ENCODE results near the gene HGFAC.

Gene HGFAC

GRCh38 chr4:3471886-3472285 is 30.1 kb downstream of the HGFAC start:
- no peaks in the 10 kb centered on the region for H3K4me1 ChIP-seq (ENCODE audit: control insufficient read depth in 5 of 5, insufficient read depth in 5 of 5, low read length in 5 of 5)
- peaks cover 9 to 29% (median 14%) of the 10 kb centered on the region in 5 donors for H3K27me3 ChIP-seq (ENCODE audit: control insufficient read depth in 5 of 5, insufficient read depth in 4 of 5, low read length in 5 of 5)
- no peaks in the 10 kb centered on the region for H3K36me3 ChIP-seq (ENCODE audit: control insufficient read depth in 5 of 5, insufficient read depth in 5 of 5, low read length in 5 of 5)
- H3K4me3 ChIP-seq (ENCODE audit: low read depth in 1 of 5, low read length in 5 of 5), result no peak overlapping the region
- H3K9ac ChIP-seq (ENCODE audit: low read length in 5 of 5), result no peak overlapping the region
- peaks cover 0 to 4% (median 0%) of the 10 kb centered on the region in 5 donors for H3K9me3 ChIP-seq (ENCODE audit: control insufficient read depth in 5 of 5, low read length in 5 of 5)
- no peak overlapping the region for H3K27ac ChIP-seq (ENCODE audit: low read depth, low read length)

GRCh38 chr4:3472411-3473141 is 30.8 kb downstream of the HGFAC start:
- Histone ChIP-seq H3K4me3 (ENCODE audit: low read depth in 1 of 5, low read length in 5 of 5) (no peak overlapping the region), H3K36me3 (ENCODE audit: control insufficient read depth in 5 of 5, insufficient read depth in 5 of 5, low read length in 5 of 5) (no peaks in the 10 kb centered on the region), H3K9ac (ENCODE audit: low read length in 5 of 5) (no peak overlapping the region), H3K27ac (ENCODE audit: low read depth, low read length) (no peak overlapping the region), H3K4me1 (ENCODE audit: control insufficient read depth in 5 of 5, insufficient read depth in 5 of 5, low read length in 5 of 5) (no peaks in the 10 kb centered on the region), H3K27me3 (ENCODE audit: control insufficient read depth in 5 of 5, insufficient read depth in 4 of 5, low read length in 5 of 5) (peaks cover 13 to 31% (median 16%) of the 10 kb centered on the region in 5 donors), H3K9me3 (ENCODE audit: control insufficient read depth in 5 of 5, low read length in 5 of 5) (peaks cover 0 to 4% (median 0%) of the 10 kb centered on the region in 5 donors)

GRCh38 chr4:3473181-3473950 is 31.6 kb downstream of the HGFAC start:
- no peak overlapping the region for H3K27ac ChIP-seq (ENCODE audit: low read depth, low read length)
- H3K4me1 ChIP-seq (ENCODE audit: control insufficient read depth in 5 of 5, insufficient read depth in 5 of 5, low read length in 5 of 5), result no peaks in the 10 kb centered on the region
- H3K9me3 ChIP-seq (ENCODE audit: control insufficient read depth in 5 of 5, low read length in 5 of 5), result peaks cover 0 to under 1% (median 0%) of the 10 kb centered on the region in 5 donors
- H3K36me3 ChIP-seq (ENCODE audit: control insufficient read depth in 5 of 5, insufficient read depth in 5 of 5, low read length in 5 of 5), result no peaks in the 10 kb centered on the region
- H3K4me3 ChIP-seq (ENCODE audit: low read depth in 1 of 5, low read length in 5 of 5), result no peak overlapping the region
- H3K9ac ChIP-seq (ENCODE audit: low read length in 5 of 5), result no peak overlapping the region
- H3K27me3 ChIP-seq (ENCODE audit: control insufficient read depth in 5 of 5, insufficient read depth in 4 of 5, low read length in 5 of 5), result peaks cover 13 to 37% (median 21%) of the 10 kb centered on the region in 5 donors

- H3K27me3 ChIP-seq (ENCODE audit: control insufficient read depth in 5 of 5, insufficient read depth in 4 of 5, low read length in 5 of 5), result peaks cover 20 to 42% (median 21%) of the 10 kb centered on the region in 5 donors
- H3K4me3 ChIP-seq (ENCODE audit: low read depth in 1 of 5, low read length in 5 of 5), result no peak overlapping the region
- H3K9ac ChIP-seq (ENCODE audit: low read length in 5 of 5), result no peak overlapping the region
- H3K36me3 ChIP-seq (ENCODE audit: control insufficient read depth in 5 of 5, insufficient read depth in 5 of 5, low read length in 5 of 5), result no peaks in the 10 kb centered on the region
- no peaks in the 10 kb centered on the region for H3K9me3 ChIP-seq (ENCODE audit: control insufficient read depth in 5 of 5, low read length in 5 of 5)
- H3K4me1 ChIP-seq (ENCODE audit: control insufficient read depth in 5 of 5, insufficient read depth in 5 of 5, low read length in 5 of 5), result no peaks in the 10 kb centered on the region
- no peak overlapping the region for H3K27ac ChIP-seq (ENCODE audit: low read depth, low read length)
These were observed 32.4 kb downstream of the HGFAC start for GRCh38 chr4:3473996-3474765.

- H3K9ac ChIP-seq (ENCODE audit: low read length in 5 of 5), result no peak overlapping the region
- H3K4me1 ChIP-seq (ENCODE audit: control insufficient read depth in 5 of 5, insufficient read depth in 5 of 5, low read length in 5 of 5), result no peaks in the 10 kb centered on the region
- H3K36me3 ChIP-seq (ENCODE audit: control insufficient read depth in 5 of 5, insufficient read depth in 5 of 5, low read length in 5 of 5), result no peaks in the 10 kb centered on the region
- peaks cover 21 to 42% (median 23%) of the 10 kb centered on the region in 5 donors for H3K27me3 ChIP-seq (ENCODE audit: control insufficient read depth in 5 of 5, insufficient read depth in 4 of 5, low read length in 5 of 5)
- H3K4me3 ChIP-seq (ENCODE audit: low read depth in 1 of 5, low read length in 5 of 5), result no peak overlapping the region
- H3K9me3 ChIP-seq (ENCODE audit: control insufficient read depth in 5 of 5, low read length in 5 of 5), result no peaks in the 10 kb centered on the region
- H3K27ac ChIP-seq (ENCODE audit: low read depth, low read length), result no peak overlapping the region
These were observed 33.4 kb downstream of the HGFAC start for GRCh38 chr4:3475041-3475712.

GRCh38 chr4:3475713-3476260 is 34.0 kb downstream of the HGFAC start:
- H3K9ac ChIP-seq (ENCODE audit: low read length in 5 of 5), result no peak overlapping the region
- H3K4me1 ChIP-seq (ENCODE audit: control insufficient read depth in 5 of 5, insufficient read depth in 5 of 5, low read length in 5 of 5), result peaks cover 0 to 4% (median 0%) of the 10 kb centered on the region in 5 donors
- no peaks in the 10 kb centered on the region for H3K9me3 ChIP-seq (ENCODE audit: control insufficient read depth in 5 of 5, low read length in 5 of 5)
- H3K27ac ChIP-seq (ENCODE audit: low read depth, low read length), result no peak overlapping the region
- peaks cover 22 to 43% (median 26%) of the 10 kb centered on the region in 5 donors for H3K27me3 ChIP-seq (ENCODE audit: control insufficient read depth in 5 of 5, insufficient read depth in 4 of 5, low read length in 5 of 5)
- no peak overlapping the region for H3K4me3 ChIP-seq (ENCODE audit: low read depth in 1 of 5, low read length in 5 of 5)
- H3K36me3 ChIP-seq (ENCODE audit: control insufficient read depth in 5 of 5, insufficient read depth in 5 of 5, low read length in 5 of 5), result no peaks in the 10 kb centered on the region

- peaks cover 0 to 4% (median 0%) of the 10 kb centered on the region in 5 donors for H3K4me1 ChIP-seq (ENCODE audit: control insufficient read depth in 5 of 5, insufficient read depth in 5 of 5, low read length in 5 of 5)
- no peak overlapping the region for H3K27ac ChIP-seq (ENCODE audit: low read depth, low read length)
- no peak overlapping the region for H3K4me3 ChIP-seq (ENCODE audit: low read depth in 1 of 5, low read length in 5 of 5)
- H3K27me3 ChIP-seq (ENCODE audit: control insufficient read depth in 5 of 5, insufficient read depth in 4 of 5, low read length in 5 of 5), result peaks cover 22 to 43% (median 31%) of the 10 kb centered on the region in 5 donors
- no peaks in the 10 kb centered on the region for H3K36me3 ChIP-seq (ENCODE audit: control insufficient read depth in 5 of 5, insufficient read depth in 5 of 5, low read length in 5 of 5)
- no peak overlapping the region for H3K9ac ChIP-seq (ENCODE audit: low read length in 5 of 5)
- H3K9me3 ChIP-seq (ENCODE audit: control insufficient read depth in 5 of 5, low read length in 5 of 5), result no peaks in the 10 kb centered on the region
These were observed 34.6 kb downstream of the HGFAC start for GRCh38 chr4:3476341-3476747.

GRCh38 chr4:3476936-3477749 is 35.4 kb downstream of the HGFAC start:
- no peak overlapping the region for H3K9ac ChIP-seq (ENCODE audit: low read length in 5 of 5)
- peaks cover 25 to 49% (median 32%) of the 10 kb centered on the region in 5 donors for H3K27me3 ChIP-seq (ENCODE audit: control insufficient read depth in 5 of 5, insufficient read depth in 4 of 5, low read length in 5 of 5)
- H3K4me1 ChIP-seq (ENCODE audit: control insufficient read depth in 5 of 5, insufficient read depth in 5 of 5, low read length in 5 of 5), result peaks cover 0 to 4% (median 0%) of the 10 kb centered on the region in 5 donors
- H3K4me3 ChIP-seq (ENCODE audit: low read depth in 1 of 5, low read length in 5 of 5), result no peak overlapping the region
- no peaks in the 10 kb centered on the region for H3K9me3 ChIP-seq (ENCODE audit: control insufficient read depth in 5 of 5, low read length in 5 of 5)
- no peak overlapping the region for H3K27ac ChIP-seq (ENCODE audit: low read depth, low read length)
- H3K36me3 ChIP-seq (ENCODE audit: control insufficient read depth in 5 of 5, insufficient read depth in 5 of 5, low read length in 5 of 5), result no peaks in the 10 kb centered on the region

Measured in subcutaneous abdominal adipose tissue (tissue), 5 donors.